Pancreas (tissue), 10 donors: ENCODE data around the gene OR52H1. TPM values are rescaled to one million over a fixed set of nuclear protein-coding genes. Genes with fewer than 3 reads are reported as not detected.

Source experiments
- ATAC-seq, 4 donors: fragments of 200-7000 bp; cut with Tn5 transposase; one replicate each; pipeline versions ENCODE4 v1.8.0 to v1.9.1; 2020; ENCODE audit warnings: mild to moderate bottlenecking in 4 of 4, moderate library complexity in 4 of 4
- DNase-seq, 6 donors: peaks; one replicate each; pipeline ENCODE4 v3.0.0-alpha.2; 2020
- FAIRE-seq: peaks from 2 replicates; lab custom pipeline; 2012; peaks lifted over from hg19 to GRCh38; lab: Jason Lieb, UNC
- H3K27ac ChIP-seq, 4 donors: fragments of 200-600 bp; sonication (generic); 1 replicate in 3 of 4; 2 replicates in 1 of 4; pipeline versions ENCODE4 v1.5.0 to v1.8.0; 2020
- H3K27me3 ChIP-seq, 4 donors: fragments of 200-600 bp; one replicate each; pipeline ENCODE4 v1.8.0; 2021
- H3K36me3 ChIP-seq, 3 donors: fragments of 200-600 bp; sonication (generic) in 1 of 3; one replicate each; pipeline versions ENCODE4 v1.5.0 to v1.8.0; 2020 to 2021
- H3K4me1 ChIP-seq, 3 donors: fragments of 200-600 bp; one replicate each; pipeline ENCODE4 v1.8.0; 2021
- H3K4me3 ChIP-seq, 4 donors: fragments of 200-600 bp; sonication (generic) in 2 of 4; one replicate each; pipeline versions ENCODE4 v1.5.0 to v1.8.0; 2020 to 2021
- H3K9me3 ChIP-seq, 4 donors: fragments of 200-600 bp; one replicate each; pipeline ENCODE4 v1.8.0; 2021
- WGBS, 2 donors: extraction: QIAGEN DNeasy Blood & Tissue Kit; methylation state at CpG; one replicate each; pipeline ENCODE4 v1.1.7; 2013; 5-methylcytosine and 5-hydroxymethylcytosine counted together
- intact Hi-C, 3 donors: fragments of 100-400 bp; cut with DNase I; formaldehyde crosslinking; loops; one replicate each; pipeline versions ENCODE4 v1.11.1 to v1.14.2; 2022
- polyA plus RNA-seq, 2 donors: library from polyadenylated mRNA; stranded (reverse); fragments of 200-250 nt; gene quantifications; one replicate each; pipeline ENCODE4 v1.2.3, GENCODE V29; 2013
- total RNA-seq, 6 donors: library from RNA; stranded (reverse); fragmentation: NEBNext Ultra II Directional in 4 of 6; extraction: Animal tissue kit (Norgen Biotek cat#: 25700) in 4 of 6; gene quantifications; one replicate each; pipeline versions ENCODE4 v1.2.1 to v1.2.4, GENCODE V29; 2021 to 2023
- TF ChIP-seq, protein P1 (sequence below), 4 donors: fragments of 200-600 bp; sonication (generic) in 3 of 4; IDR thresholded peaks; one replicate each; pipeline versions ENCODE4 v1.5.0 to v1.8.0; 2021; ENCODE audit warnings: antibody characterized with exemption in 4 of 4
- donor health status: healthy with polysubstance abuse.
- donor health status: DM: no; HTN: no; CAD: no; lungs with moderate emphysema.
- donor health status: DM: no; HTN: no; CAD: no.
- donor health status: control.
- donor health status: control.
- donor health status: Bipolar disorder and iron deficiency.
- donor health status: DM: yes; HTN: yes; CAD: no.
- donor health status: DM: no; HTN: no; CAD: no.
- donor health status: DM: no; HTN: no; CAD: no.
- donor health status: DM: yes; HTN: yes; CAD: no.

OR52H1 gene
- total and polyA plus RNA-seq, 8 donors, result 0.17 to 0.31 (median 0.25) TPM; not detected in 4

DNA sequence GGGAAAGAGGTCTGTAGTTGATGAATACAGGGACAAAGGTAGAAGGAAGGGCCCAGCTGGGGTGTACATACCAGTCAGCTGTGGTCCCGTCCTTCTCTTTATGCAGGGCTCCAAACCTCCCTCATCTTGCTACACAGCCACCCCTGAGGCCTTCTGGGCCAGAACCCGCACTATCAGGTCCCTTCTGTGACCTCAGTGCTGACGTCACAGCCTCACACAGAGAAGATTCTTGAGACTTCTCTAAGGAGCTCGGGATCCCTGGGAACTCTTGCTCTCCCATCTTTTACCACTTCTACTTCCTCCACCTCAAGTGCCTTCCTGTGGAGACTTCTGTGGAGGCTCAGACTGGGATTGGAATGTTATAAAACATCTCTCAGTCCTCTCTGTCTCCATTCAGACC lies 38.5 kb downstream of the OR52H1 start, which contains the start of gene UBQLN3:
Gene UBQLN3, minus strand, starts transcription at position 155 of the 400 bp plus-strand sequence. CDS start 399 bp downstream, outside the sequence.
- no peak for FAIRE-seq

DNA sequence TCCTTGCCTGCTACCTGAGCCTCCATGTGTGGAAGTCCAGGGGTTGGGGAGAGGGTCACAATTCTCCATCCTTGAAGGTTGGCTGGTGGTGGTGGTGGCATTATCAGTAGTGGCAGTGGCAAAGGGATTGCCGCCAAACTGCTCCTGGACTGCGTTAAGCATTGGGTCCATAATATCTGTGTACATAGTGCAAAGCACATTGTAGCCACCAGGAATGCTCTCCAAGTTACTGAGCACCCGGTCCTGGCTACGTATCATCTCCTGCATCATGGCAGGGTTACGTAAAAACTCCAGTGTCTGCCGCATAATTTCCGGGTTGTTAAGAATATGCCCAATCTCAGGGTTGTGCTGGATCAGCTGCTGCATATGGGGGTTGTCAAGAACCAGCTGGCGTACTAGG lies 39.7 kb downstream of the OR52H1 start:
- 84 to 90% methylated on average over 8 of the region's 8 CpGs for WGBS, 2 donors
- intact Hi-C loops, result no loop called here

More for the DNA sequence above, 38.5 kb downstream of the OR52H1 start, which contains the start of gene UBQLN3:
- ATAC-seq (no peak), DNase-seq (no peak)
- TF ChIP-seq, protein P1, sequence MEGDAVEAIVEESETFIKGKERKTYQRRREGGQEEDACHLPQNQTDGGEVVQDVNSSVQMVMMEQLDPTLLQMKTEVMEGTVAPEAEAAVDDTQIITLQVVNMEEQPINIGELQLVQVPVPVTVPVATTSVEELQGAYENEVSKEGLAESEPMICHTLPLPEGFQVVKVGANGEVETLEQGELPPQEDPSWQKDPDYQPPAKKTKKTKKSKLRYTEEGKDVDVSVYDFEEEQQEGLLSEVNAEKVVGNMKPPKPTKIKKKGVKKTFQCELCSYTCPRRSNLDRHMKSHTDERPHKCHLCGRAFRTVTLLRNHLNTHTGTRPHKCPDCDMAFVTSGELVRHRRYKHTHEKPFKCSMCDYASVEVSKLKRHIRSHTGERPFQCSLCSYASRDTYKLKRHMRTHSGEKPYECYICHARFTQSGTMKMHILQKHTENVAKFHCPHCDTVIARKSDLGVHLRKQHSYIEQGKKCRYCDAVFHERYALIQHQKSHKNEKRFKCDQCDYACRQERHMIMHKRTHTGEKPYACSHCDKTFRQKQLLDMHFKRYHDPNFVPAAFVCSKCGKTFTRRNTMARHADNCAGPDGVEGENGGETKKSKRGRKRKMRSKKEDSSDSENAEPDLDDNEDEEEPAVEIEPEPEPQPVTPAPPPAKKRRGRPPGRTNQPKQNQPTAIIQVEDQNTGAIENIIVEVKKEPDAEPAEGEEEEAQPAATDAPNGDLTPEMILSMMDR (IDR thresholded peaks at IDR 0.05), result no peak
- intact Hi-C loops, result no loop called here
- Histone ChIP-seq H3K36me3 (no peaks in the 10 kb centered on the region), H3K4me1 (no peaks in the 10 kb centered on the region), H3K27ac (no peak within 1 kb of the TSS), H3K4me3 (no peak within 1 kb of the TSS), H3K27me3 (no peaks in the 10 kb centered on the region), H3K9me3 (no peaks in the 10 kb centered on the region)
- WGBS, 2 donors, result 68 to 93% methylated on average over 4 of the region's 4 CpGs

DNA sequence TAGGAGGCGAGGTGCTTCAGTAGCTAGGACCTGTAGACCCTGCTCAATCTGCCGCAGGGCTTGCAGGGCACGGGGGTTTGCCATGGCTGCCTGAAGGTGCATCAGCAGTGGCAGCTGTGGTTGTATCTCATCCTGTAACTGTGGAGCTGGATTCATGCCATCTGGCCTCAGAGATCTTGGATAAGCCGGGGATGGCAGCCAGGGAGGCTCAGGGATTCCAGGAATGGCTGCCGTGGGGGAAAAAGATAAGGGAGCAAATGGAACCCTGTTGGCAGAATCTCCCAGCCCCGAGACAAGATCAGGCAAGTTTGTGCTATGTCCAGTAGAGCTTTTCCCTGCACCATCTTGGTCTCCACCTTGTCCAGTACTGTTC lies 40.4 kb downstream of the OR52H1 start:
- intact Hi-C loops, result no loop called here
- 64 to 68% methylated on average over 6 of the region's 6 CpGs for WGBS, 2 donors
- H3K27me3 ChIP-seq, result no peaks in the 10 kb centered on the region
- TF ChIP-seq, protein P1 (IDR thresholded peaks at IDR 0.05), result no peak
- no peaks in the 10 kb centered on the region for H3K36me3 ChIP-seq
- H3K4me1 ChIP-seq, result no peaks in the 10 kb centered on the region
- H3K27ac ChIP-seq, result no peak overlapping the region
- no peak for FAIRE-seq
- DNase-seq, result no peak
- no peak overlapping the region for H3K4me3 ChIP-seq
- no peaks in the 10 kb centered on the region for H3K9me3 ChIP-seq
- no peak for ATAC-seq

More for the DNA sequence above, 39.7 kb downstream of the OR52H1 start:
- Histone ChIP-seq H3K4me1 (no peaks in the 10 kb centered on the region), H3K27ac (no peak overlapping the region), H3K27me3 (no peaks in the 10 kb centered on the region), H3K9me3 (no peaks in the 10 kb centered on the region), H3K4me3 (no peak overlapping the region), H3K36me3 (no peaks in the 10 kb centered on the region)
- no peak for FAIRE-seq
- ATAC-seq, result no peak
- TF ChIP-seq, protein P1 (IDR thresholded peaks at IDR 0.05), result no peak
- DNase-seq, result no peak

DNA sequence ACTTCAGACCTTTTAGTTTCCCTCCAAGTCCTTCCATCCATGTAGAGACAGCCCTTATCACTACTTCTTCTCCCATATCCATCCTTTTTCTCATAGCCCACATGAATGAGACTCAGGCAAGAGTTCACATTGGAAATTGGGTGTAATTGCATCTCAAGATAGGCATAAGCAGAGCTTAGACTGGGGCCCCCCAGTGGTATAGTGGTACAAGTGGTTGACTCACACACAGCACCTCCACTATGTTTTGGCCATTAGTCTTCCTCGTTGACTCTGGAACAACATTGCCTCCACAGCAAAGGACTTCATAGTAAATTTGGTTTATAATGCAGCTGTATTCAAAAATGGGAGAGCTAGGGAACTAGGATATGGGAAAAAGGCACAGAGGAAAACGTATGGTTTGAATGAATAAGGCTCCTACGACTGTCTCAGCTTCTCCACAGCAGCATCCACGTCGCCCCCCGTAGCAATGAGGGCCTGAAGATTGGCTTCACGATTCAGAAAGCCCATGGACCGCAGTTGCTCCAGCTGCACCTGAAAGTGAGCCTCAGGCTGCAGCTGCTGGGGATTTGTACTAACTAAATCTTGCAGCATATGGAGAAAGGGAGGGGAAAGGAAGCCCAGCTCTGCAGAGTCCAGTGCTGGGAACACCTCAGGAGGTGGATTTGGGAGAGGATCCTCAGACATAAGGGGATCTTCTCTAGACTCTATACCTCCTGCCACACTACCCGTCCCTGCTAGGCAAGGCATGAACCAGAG lies 41.0 kb downstream of the OR52H1 start:
- ATAC-seq, result no peak
- Histone ChIP-seq H3K27me3 (no peaks in the 10 kb centered on the region), H3K4me3 (no peak overlapping the region), H3K9me3 (no peaks in the 10 kb centered on the region), H3K4me1 (no peaks in the 10 kb centered on the region), H3K36me3 (no peaks in the 10 kb centered on the region), H3K27ac (no peak overlapping the region)
- DNase-seq, result no peak
- TF ChIP-seq, protein P1 (IDR thresholded peaks at IDR 0.05), result no peak
- intact Hi-C loops, result no loop called here
- 71 to 78% methylated on average over 9 of the region's 9 CpGs for whole genome bisulfite sequencing, 2 donors
- FAIRE-seq, result no peak
